Heart right ventricle (tissue), 16 donors: ENCODE data around the gene GRIN3B. TPM values are rescaled to one million over a fixed set of nuclear protein-coding genes. Genes with fewer than 3 reads are reported as not detected.

Experiments
- ATAC-seq, 8 donors: fragments of 200-7000 bp; cut with Tn5 transposase; one replicate each; pipeline ENCODE4 v1.9.1; 2020; ENCODE audit warnings: mild to moderate bottlenecking in 8 of 8, moderate library complexity in 8 of 8, moderate number of reproducible peaks in 1 of 8
- DNase-seq, 2 donors: peaks; one replicate each; pipeline ENCODE4 v3.0.0-alpha.2; 2020
- H3K27ac ChIP-seq, 10 donors: fragments of 200-600 bp; sonication (generic) in 2 of 10; one replicate each; pipeline versions ENCODE4 v1.5.0 to v1.8.0; 2020 to 2022; ENCODE audit warnings: mild to moderate bottlenecking in 3 of 10
- H3K27me3 ChIP-seq, 7 donors: fragments of 200-600 bp; one replicate each; pipeline ENCODE4 v1.8.0; 2021 to 2022; ENCODE audit warnings: mild to moderate bottlenecking in 2 of 7
- H3K36me3 ChIP-seq, 9 donors: fragments of 200-600 bp; sonication (generic) in 1 of 9; one replicate each; pipeline versions ENCODE4 v1.5.0 to v1.8.0; 2020 to 2022; ENCODE audit warnings: mild to moderate bottlenecking in 2 of 9
- H3K4me1 ChIP-seq, 9 donors: fragments of 200-600 bp; sonication (generic) in 1 of 9; one replicate each; pipeline versions ENCODE4 v1.5.0 to v1.8.0; 2020 to 2022; ENCODE audit warnings: mild to moderate bottlenecking in 4 of 9
- H3K4me3 ChIP-seq, 10 donors: fragments of 200-600 bp; sonication (generic) in 2 of 10; one replicate each; pipeline versions ENCODE4 v1.5.0 to v1.8.0; 2020 to 2022; ENCODE audit warnings: mild to moderate bottlenecking in 7 of 10, moderate library complexity in 2 of 10
- H3K9me3 ChIP-seq, 11 donors: fragments of 200-600 bp in 10 of 11; sonication (generic) in 2 of 11; one replicate each; pipeline versions ENCODE4 v1.5.0 to v1.8.0; 2013 to 2022; ENCODE audit warnings: mild to moderate bottlenecking in 2 of 11, control low read depth in 1 of 11, moderate library complexity in 1 of 11
- WGBS, 2 donors: extraction: QIAGEN DNeasy Blood & Tissue Kit; methylation state at CpG; one replicate each; pipeline ENCODE4 v1.1.7; 2013; ENCODE audit warnings: inconsistent platforms in 1 of 2; 5-methylcytosine and 5-hydroxymethylcytosine counted together
- intact Hi-C, 10 donors: fragments of 100-400 bp; cut with DNase I; formaldehyde crosslinking; loops; one replicate each; pipeline versions ENCODE4 v1.11.1 to v1.14.2; 2022
- polyA plus RNA-seq, 2 donors: library from polyadenylated mRNA; stranded (reverse); fragments of 200-250 nt; gene quantifications; one replicate each; pipeline ENCODE4 v1.2.3, GENCODE V29; 2013
- total RNA-seq, 10 donors: library from RNA; stranded (reverse); fragmentation: NEBNext Ultra II Directional in 3 of 10; extraction: Animal tissue kit (Norgen Biotek cat#: 25700) in 3 of 10; gene quantifications; one replicate each; pipeline versions ENCODE4 v1.2.1 to v1.2.4, GENCODE V29; 2021 to 2023
- TF ChIP-seq, protein P1 (sequence below), 9 donors: fragments of 200-600 bp; sonication (generic) in 2 of 9; IDR thresholded peaks; one replicate each; pipeline versions ENCODE4 v1.5.0 to v1.8.0; 2021 to 2022; ENCODE audit warnings: antibody characterized with exemption in 9 of 9, mild to moderate bottlenecking in 5 of 9, moderate library complexity in 1 of 9
- donor health status: Arrhythmogenic right ventricular cardiomyopathy.
- donor health status: ischemic (EF 13 %, LVEDD 7.1; RV severe dilation, severe dysfunction).
- donor health status: healthy with polysubstance abuse.
- donor health status: DM: no; HTN: yes; CAD: no.
- donor health status: DM: no; HTN: no; CAD: no.
- donor health status: ischemic (EF 25% LVEDD 6.9; RV normal size, moderate dysfunction).
- donor health status: ischemic (EF 25% LVEDD 5.7; RV mildly dilated, moderate dysfunction).
- donor health status: healthy.
- donor health status: DM: yes; HTN: yes; CAD: no.
- donor health status: Ischemic cardiomyopathy.
- donor health status: ischemic (EF 35%, LVEDD 5.7; RV mildly dilated, moderate dysfunction).
- donor health status: nonischemic (EF 11% LVEDD 7.7; RV severe dilation, severe dysfunction).
- donor health status: DM: yes; HTN: yes; CAD: no.
- donor health status: PGD.
- donor health status: ischemic (EF 29% LVEDD 5.4; RV normal size, mild dysfunction).
- donor health status: nonischemic (EF 23%, LVEDD 6.1; RV moderate dilation, normal function).

The GRIN3B gene
- total and polyA plus RNA-seq, 12 donors: 0.01 to 0.10 (median 0.08) TPM; not detected in 8

DNA sequence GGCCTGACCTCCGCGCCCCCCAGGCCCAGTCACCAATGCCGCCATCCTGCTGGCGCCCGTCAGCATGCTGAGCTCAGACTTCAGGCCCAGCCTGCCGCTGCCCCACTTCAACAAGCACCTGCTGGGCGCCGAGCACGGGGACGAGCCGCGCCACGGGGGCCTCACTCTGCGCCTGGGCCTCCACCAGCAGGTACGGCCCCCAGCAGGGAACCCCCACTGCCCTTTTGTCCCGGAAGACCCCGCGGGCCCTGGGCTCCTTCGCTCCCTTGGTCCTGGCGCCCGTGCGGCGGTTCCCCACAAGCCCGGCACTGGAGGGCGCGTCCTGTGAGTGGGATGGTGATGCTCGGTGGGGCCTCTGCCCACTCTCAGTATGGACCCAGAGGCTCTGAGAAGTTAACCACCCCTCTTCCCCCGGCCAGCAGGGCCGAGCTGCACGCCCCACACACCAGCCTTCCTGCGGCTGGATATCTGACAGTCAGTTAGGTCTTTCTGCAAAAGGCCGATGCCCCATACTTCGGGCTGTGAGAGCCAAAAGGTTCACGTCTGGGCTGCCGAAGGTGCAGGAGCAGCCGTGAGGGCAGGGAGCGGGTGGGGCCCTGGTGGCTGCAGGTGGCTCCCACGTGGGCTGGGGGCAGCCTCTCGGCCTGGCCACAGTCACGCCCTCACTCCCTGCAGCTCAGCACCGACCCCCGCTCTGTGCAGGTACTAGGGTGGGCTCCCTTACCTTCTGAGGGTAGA, 8.1 kb upstream of the GRIN3B start:
- Histone ChIP-seq H3K36me3 (peaks cover 0 to 61% (median 20%) of the 10 kb centered on the region in 9 donors), H3K27ac (no peak overlapping the region), H3K4me1 (peaks cover 0 to 11% (median 7%) of the 10 kb centered on the region in 9 donors), H3K4me3 (no peak overlapping the region), H3K9me3 (no peaks in the 10 kb centered on the region), H3K27me3 (peaks cover 7 to 23% (median 21%) of the 10 kb centered on the region in 7 donors)
- no peak for ATAC-seq
- intact Hi-C loops: no loop called here
- TF ChIP-seq, protein P1, sequence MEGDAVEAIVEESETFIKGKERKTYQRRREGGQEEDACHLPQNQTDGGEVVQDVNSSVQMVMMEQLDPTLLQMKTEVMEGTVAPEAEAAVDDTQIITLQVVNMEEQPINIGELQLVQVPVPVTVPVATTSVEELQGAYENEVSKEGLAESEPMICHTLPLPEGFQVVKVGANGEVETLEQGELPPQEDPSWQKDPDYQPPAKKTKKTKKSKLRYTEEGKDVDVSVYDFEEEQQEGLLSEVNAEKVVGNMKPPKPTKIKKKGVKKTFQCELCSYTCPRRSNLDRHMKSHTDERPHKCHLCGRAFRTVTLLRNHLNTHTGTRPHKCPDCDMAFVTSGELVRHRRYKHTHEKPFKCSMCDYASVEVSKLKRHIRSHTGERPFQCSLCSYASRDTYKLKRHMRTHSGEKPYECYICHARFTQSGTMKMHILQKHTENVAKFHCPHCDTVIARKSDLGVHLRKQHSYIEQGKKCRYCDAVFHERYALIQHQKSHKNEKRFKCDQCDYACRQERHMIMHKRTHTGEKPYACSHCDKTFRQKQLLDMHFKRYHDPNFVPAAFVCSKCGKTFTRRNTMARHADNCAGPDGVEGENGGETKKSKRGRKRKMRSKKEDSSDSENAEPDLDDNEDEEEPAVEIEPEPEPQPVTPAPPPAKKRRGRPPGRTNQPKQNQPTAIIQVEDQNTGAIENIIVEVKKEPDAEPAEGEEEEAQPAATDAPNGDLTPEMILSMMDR (IDR thresholded peaks at IDR 0.05): no peak
- no peak for DNase-seq
- 95 to 96% methylated on average over 36 to 42 of the region's 42 CpGs for WGBS, 2 donors

DNA sequence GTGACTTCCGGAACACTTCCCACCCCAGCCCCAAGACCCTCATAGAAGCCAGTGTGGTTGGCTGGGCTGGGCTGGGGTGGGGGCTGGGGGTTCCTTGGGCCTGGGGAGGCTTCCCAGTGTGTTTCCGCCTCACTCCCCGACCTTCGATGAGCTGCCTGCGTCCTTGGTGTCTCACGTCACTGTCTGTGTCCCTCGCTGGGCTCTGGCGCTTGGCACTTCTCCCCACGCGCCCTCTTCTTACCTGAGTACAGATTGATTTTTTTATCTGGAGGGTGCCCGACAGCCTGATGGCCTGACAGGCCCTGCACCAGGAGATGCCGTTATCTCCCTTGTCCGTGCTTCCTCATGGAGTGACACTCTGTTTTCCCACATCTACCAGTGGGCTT, 7.6 kb upstream of the GRIN3B start:
- ATAC-seq (no peak), DNase-seq (no peak)
- intact Hi-C loops: no loop called here
- Histone ChIP-seq H3K36me3 (peaks cover 0 to 56% (median 20%) of the 10 kb centered on the region in 9 donors), H3K27me3 (peaks cover 10 to 29% (median 27%) of the 10 kb centered on the region in 7 donors), H3K27ac (no peak overlapping the region), H3K4me3 (no peak overlapping the region), H3K4me1 (peaks cover 0 to 11% (median 7%) of the 10 kb centered on the region in 9 donors), H3K9me3 (no peaks in the 10 kb centered on the region)
- TF ChIP-seq, protein P1 (IDR thresholded peaks at IDR 0.05): no peak
- 88 to 90% methylated on average over 13 of the region's 13 CpGs for WGBS, 2 donors

DNA sequence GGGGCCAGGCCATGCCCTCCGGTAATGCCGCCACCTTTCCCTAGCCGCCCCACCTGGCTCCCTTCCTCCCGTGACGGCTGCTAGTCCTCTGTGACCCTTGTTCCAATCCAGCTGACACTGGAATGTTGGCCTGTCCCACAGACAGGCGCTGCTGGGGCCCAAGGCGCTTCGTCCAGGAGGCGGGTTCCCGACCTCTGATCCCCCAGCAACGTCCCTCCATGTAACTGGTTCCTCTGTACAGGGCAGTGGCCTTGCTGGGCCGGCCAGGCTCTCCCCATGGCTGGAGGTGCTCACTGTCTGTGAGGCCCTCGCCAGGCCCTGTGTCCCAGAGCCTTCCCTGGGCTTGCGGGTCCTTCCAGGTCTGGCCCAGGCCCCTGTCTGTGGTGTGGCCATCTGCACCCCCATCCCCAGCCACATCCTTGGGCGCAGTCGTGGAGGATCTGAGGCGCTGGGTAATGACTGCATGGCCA, 6.8 kb upstream of the GRIN3B start:
- no peak for ATAC-seq
- Histone ChIP-seq H3K27me3 (peaks cover 10 to 36% (median 33%) of the 10 kb centered on the region in 7 donors), H3K9me3 (no peaks in the 10 kb centered on the region), H3K27ac (no peak overlapping the region), H3K4me1 (peaks cover 0 to 11% (median 7%) of the 10 kb centered on the region in 9 donors), H3K4me3 (no peak overlapping the region), H3K36me3 (peaks cover 0 to 51% (median 20%) of the 10 kb centered on the region in 9 donors)
- WGBS, 2 donors: 89 to 92% methylated on average over 17 of the region's 17 CpGs
- intact Hi-C loops: no loop called here
- TF ChIP-seq, protein P1 (IDR thresholded peaks at IDR 0.05): no peak
- DNase-seq: no peak

DNA sequence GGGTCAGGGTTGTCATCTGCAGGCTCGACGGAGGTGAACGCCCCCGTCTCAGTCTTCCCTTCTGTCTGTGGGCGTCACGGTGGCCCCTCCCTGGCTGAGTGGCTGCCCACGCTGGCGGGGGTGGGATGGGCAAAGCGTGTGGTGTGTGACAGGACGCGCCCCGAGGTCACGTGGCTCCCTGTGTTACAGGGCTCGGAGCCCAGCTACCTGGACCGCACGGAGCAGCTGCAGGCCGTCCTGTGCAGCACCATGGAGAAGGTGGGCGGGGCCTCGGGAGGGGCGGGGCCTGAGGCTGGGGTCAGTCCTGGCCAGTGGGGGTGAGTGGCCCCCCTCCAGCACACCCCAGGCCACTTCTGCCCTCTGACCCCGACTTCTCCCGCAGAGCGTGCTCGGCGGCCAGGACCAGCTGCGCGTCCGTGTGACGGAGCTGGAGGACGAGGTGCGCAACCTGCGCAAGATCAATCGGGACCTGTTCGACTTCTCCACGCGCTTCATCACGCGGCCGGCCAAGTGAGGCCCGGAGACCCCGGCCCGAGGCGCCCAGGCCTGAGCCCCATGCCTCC, 6.3 kb upstream of the GRIN3B start:
- Histone ChIP-seq H3K27ac (no peak overlapping the region), H3K4me1 (peaks cover 0 to 11% (median 7%) of the 10 kb centered on the region in 9 donors), H3K36me3 (peaks cover 0 to 47% (median 20%) of the 10 kb centered on the region in 9 donors), H3K9me3 (no peaks in the 10 kb centered on the region), H3K4me3 (no peak overlapping the region), H3K27me3 (peaks cover 10 to 40% (median 37%) of the 10 kb centered on the region in 7 donors)
- intact Hi-C loops: no loop called here
- 89 to 92% methylated on average over 43 of the region's 43 CpGs for WGBS, 2 donors
- TF ChIP-seq, protein P1 (IDR thresholded peaks at IDR 0.05): no peak
- no peak for DNase-seq
- ATAC-seq: peak in 1 of 8 donors; percentile 23
